ENCODE results near the gene HOMER1.

Gene HOMER1

DNA sequence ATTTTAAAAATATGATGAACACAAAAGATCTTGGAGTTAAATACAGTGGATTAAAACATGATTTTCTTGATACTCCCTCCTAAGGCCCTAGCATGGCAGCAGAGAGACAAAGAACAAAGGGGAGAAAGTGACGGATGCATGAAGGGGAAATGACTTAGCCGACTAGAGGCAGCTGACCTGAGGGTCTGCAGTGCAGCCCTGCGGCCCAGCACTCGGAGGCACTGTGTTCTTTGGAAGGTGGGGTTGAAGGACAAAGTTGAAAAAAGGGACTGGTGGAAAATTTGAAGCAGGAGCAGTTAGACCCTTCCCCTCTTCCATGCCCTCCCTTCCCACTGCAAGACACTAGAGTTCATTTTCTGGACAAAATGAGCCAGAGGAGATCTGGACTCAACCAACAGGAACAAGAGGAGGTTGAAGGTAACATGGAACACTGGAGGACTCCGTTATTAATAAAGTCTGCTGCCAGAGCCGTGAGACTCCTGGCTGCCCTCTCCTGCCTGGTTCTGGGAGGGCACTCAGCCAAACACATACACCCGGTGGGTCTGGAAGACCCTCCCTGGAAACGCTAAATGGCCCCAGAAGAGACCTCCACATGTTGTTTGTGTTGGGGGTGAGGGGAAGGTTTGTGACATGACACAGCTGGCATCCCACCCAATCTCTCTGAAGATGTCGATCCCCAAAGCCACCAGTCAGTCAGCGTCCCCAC, 179.9 kb downstream of the HOMER1 start:
- ChIA-PET POLR2A (no interaction called here), CTCF (no interaction called here)
- TF ChIP-seq, protein P1, sequence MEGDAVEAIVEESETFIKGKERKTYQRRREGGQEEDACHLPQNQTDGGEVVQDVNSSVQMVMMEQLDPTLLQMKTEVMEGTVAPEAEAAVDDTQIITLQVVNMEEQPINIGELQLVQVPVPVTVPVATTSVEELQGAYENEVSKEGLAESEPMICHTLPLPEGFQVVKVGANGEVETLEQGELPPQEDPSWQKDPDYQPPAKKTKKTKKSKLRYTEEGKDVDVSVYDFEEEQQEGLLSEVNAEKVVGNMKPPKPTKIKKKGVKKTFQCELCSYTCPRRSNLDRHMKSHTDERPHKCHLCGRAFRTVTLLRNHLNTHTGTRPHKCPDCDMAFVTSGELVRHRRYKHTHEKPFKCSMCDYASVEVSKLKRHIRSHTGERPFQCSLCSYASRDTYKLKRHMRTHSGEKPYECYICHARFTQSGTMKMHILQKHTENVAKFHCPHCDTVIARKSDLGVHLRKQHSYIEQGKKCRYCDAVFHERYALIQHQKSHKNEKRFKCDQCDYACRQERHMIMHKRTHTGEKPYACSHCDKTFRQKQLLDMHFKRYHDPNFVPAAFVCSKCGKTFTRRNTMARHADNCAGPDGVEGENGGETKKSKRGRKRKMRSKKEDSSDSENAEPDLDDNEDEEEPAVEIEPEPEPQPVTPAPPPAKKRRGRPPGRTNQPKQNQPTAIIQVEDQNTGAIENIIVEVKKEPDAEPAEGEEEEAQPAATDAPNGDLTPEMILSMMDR (IDR thresholded peaks at IDR 0.05; ENCODE audit: control extremely low read depth, extremely low read depth, low read depth, missing control alignments), result no peak
- DNase-seq (ENCODE audit: extremely low spot score), result no peak

DNA sequence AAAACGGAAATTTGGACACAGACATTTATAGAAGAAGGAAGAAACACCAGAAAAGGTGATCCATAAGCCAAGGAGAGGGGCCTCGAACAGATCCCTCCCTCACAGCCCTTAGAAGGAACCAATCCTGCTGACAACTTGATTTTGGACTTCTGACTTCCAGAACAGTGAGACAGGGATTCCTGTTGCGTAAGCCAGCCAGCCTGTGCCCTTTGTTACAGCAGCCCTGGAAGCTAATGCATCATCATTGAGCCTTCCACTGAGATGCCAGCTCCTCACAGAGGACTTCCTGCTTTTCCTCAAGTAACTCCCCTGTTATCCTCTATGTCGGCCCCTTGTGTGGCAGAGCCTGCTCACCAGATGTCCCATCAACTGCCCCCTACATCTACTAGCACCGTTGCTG, 183.9 kb downstream of the HOMER1 start:
- CTCF ChIA-PET, result no interaction called here
- TF ChIP-seq, protein P1 (IDR thresholded peaks at IDR 0.05; ENCODE audit: control extremely low read depth, extremely low read depth, low read depth, missing control alignments), result no peak

DNA sequence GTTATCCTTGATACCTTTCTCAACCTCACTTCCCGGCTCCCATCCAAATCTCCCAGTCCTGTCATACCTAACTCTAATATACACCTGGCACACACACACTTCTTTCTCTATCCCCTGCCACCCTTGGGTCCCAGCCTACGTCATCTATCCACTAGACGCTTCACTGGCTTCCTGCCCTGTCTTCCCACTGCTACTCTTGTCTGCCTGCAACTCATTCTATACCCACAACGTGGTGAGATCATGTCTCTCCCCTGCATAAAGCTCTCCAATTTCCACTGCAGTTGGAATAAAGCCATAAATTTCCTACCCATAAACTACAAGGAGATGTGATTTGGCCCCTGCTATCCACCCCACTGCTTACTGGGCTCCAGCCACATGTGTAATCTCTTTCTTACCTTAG, 184.5 kb downstream of the HOMER1 start:
- TF ChIP-seq, protein P1 (IDR thresholded peaks at IDR 0.05; ENCODE audit: control extremely low read depth, extremely low read depth, low read depth, missing control alignments), result no peak
- no peak for DNase-seq (ENCODE audit: extremely low spot score)
- ChIA-PET POLR2A (no interaction called here), CTCF (no interaction called here)

More for the DNA sequence above, 183.9 kb downstream of the HOMER1 start:
- DNase-seq (ENCODE audit: extremely low spot score), result no peak
- POLR2A ChIA-PET, result no interaction called here
